Gastroesophageal sphincter (tissue), 4 donors: ENCODE data around the gene VGLL1. TPM values are rescaled to one million over a fixed set of nuclear protein-coding genes. Genes with fewer than 3 reads are reported as not detected.

Experiments
- ATAC-seq: fragments of 150-250 bp; one replicate; pipeline ENCODE4 v1.9.1; 2016; ENCODE audit warnings: mild to moderate bottlenecking, moderate library complexity
- H3K27ac ChIP-seq, 4 donors: fragments of 200-600 bp; sonication (generic) in 3 of 4; 1 replicate in 3 of 4; 2 replicates in 1 of 4; pipeline ENCODE4 v1.5.1; 2016 to 2019
- H3K27me3 ChIP-seq: fragments of 200-600 bp; sonication (generic); one replicate; pipeline ENCODE4 v1.5.1; 2019
- H3K36me3 ChIP-seq, 2 donors: fragments of 200-600 bp; sonication (generic); one replicate each; pipeline ENCODE4 v1.5.1; 2019; ENCODE audit warnings: control low read depth in 1 of 2
- H3K4me1 ChIP-seq, 3 donors: fragments of 200-600 bp; sonication (generic); 1 replicate in 2 of 3; 2 replicates in 1 of 3; pipeline ENCODE4 v1.5.1; 2016 to 2019; ENCODE audit warnings: control low read depth in 2 of 3
- H3K4me3 ChIP-seq, 2 donors: fragments of 200-600 bp; sonication (generic); one replicate each; pipeline ENCODE4 v1.5.1; 2019; ENCODE audit warnings: mild to moderate bottlenecking in 1 of 2, moderate library complexity in 1 of 2
- H3K9me3 ChIP-seq, 3 donors: fragments of 200-600 bp; sonication (generic); one replicate each; pipeline ENCODE4 v1.5.1; 2017 to 2019; ENCODE audit warnings: control low read depth in 2 of 3
- CTCF ChIP-seq, 4 experiments: fragments of 200-600 bp in 2 of 4; fragments of 450-650 bp in 2 of 4; sonication (generic) in 1 of 4; IDR thresholded peaks; one replicate each; pipeline ENCODE4 v1.5.1; 2017 to 2019; ENCODE audit warnings: antibody characterized with exemption in 4 of 4, mild to moderate bottlenecking in 2 of 4, moderate library complexity in 2 of 4
- EP300 ChIP-seq: sonication (generic); formaldehyde crosslinking; IDR thresholded peaks from one replicate; pipeline ENCODE4 v1.6.1; 2017; ENCODE audit warnings: antibody characterized with exemption, mild to moderate bottlenecking
- POLR2A ChIP-seq, 2 donors: fragments of 450-650 bp; IDR thresholded peaks; one replicate each; pipeline ENCODE4 v1.6.1; 2017; ENCODE audit warnings: antibody characterized with exemption in 2 of 2, mild to moderate bottlenecking in 2 of 2, moderate library complexity in 1 of 2
- POLR2AphosphoS5 ChIP-seq: sonication (generic); formaldehyde crosslinking; IDR thresholded peaks from one replicate; pipeline ENCODE4 v1.6.1; 2017; ENCODE audit warnings: antibody characterized with exemption
- WGBS, 2 donors: methylation state at CpG; one replicate each; pipeline ENCODE4 v1.1.5; 2018; ENCODE audit warnings: low coverage in 1 of 2; 5-methylcytosine and 5-hydroxymethylcytosine counted together
- total RNA-seq, 4 donors: library from RNA; depleted of rRNA; stranded (reverse); fragments of >200 nt; gene quantifications; one replicate each; pipeline ENCODE4 v1.1.0, GENCODE V29; 2016

VGLL1 gene
- total RNA-seq, 4 donors from 2014 or later, result 0.87 TPM; not detected in 3

- Histone ChIP-seq H3K9me3 (no peaks in the 10 kb centered on the region), H3K27me3 (peaks cover 4% of the 10 kb centered on the region), H3K27ac (no peak overlapping the region), H3K36me3 (no peaks in the 10 kb centered on the region), H3K4me3 (no peak overlapping the region), H3K4me1 (peaks cover 0 to 16% (median 0%) of the 10 kb centered on the region in 3 donors)
- no peak for TF ChIP-seq EP300
- ATAC-seq, result no peak
- WGBS, 2 donors, result 75 to 80% methylated on average over 1 of the region's 4 CpGs
Observed at GRCh38 chrX:136495043-136495442, 37.0 kb upstream of the VGLL1 start.

- peak overlapping the region; percentile 67 to 87 for H3K4me3 ChIP-seq
- H3K27me3 ChIP-seq, result no peaks in the 10 kb centered on the region
- no peak for ATAC-seq
- peaks cover 0 to 12% of the 10 kb centered on the region in 2 donors for H3K36me3 ChIP-seq
- H3K27ac ChIP-seq, result peak overlapping the region; percentile 93 to 98 (median 96)
- no peak for TF ChIP-seq POLR2AphosphoS5
- no peak for TF ChIP-seq CTCF (IDR thresholded peaks at IDR 0.05)
- peaks cover 0 to 16% (median 0%) of the 10 kb centered on the region in 3 donors for H3K4me1 ChIP-seq
- WGBS, 2 donors, result 20% methylated on average over 1 of the region's 13 CpGs; no CpG with 5 or more reads in 1 of the 2 donors
- no peaks in the 10 kb centered on the region for H3K9me3 ChIP-seq
Observed at GRCh38 chrX:136496186-136496763, 35.7 kb upstream of the VGLL1 start.

GRCh38 chrX:136496764-136497555, 35.1 kb upstream of the VGLL1 start:
- no CpG with 5 or more reads among the region's 111 CpGs for WGBS, 2 donors
- TF ChIP-seq POLR2AphosphoS5, result peak; percentile 21
- no peak for TF ChIP-seq EP300
- peak in 1 of 2 donors; percentile 27 for TF ChIP-seq POLR2A (IDR thresholded peaks at IDR 0.05)
- no peak for TF ChIP-seq CTCF (IDR thresholded peaks at IDR 0.05)
- peak overlapping the region; percentile 67 to 87 for H3K4me3 ChIP-seq
- H3K36me3 ChIP-seq, result peaks cover 0 to 19% of the 10 kb centered on the region in 2 donors
- peak; percentile 94 for ATAC-seq
- H3K4me1 ChIP-seq, result peaks cover 0 to 16% (median 0%) of the 10 kb centered on the region in 3 donors
- peak overlapping the region; percentile 93 to 98 (median 96) for H3K27ac ChIP-seq
- H3K27me3 ChIP-seq, result no peaks in the 10 kb centered on the region
- H3K9me3 ChIP-seq, result no peaks in the 10 kb centered on the region

GRCh38 chrX:136497556-136498052, 34.4 kb upstream of the VGLL1 start, which contains the start of gene HTATSF1:
Gene HTATSF1, plus strand, starts transcription at chrX:136497592. Its CDS starts 93 bp downstream, at chrX:136497685.
- Histone ChIP-seq H3K27me3 (no peaks in the 10 kb centered on the region), H3K27ac (peak within 1 kb of the TSS; percentile 93 to 98 (median 96)), H3K36me3 (peaks cover 0 to 24% of the 10 kb centered on the region in 2 donors), H3K4me3 (peak within 1 kb of the TSS; percentile 67 to 87), H3K4me1 (peaks cover 0 to 16% (median 0%) of the 10 kb centered on the region in 3 donors), H3K9me3 (no peaks in the 10 kb centered on the region)
- WGBS, 2 donors, result 0 to 37% methylated on average over 2 to 4 of the region's 35 CpGs
- TF ChIP-seq EP300 (no peak), CTCF (IDR thresholded peaks at IDR 0.05) (no peak), POLR2AphosphoS5 (peak; percentile 34)
- peak; percentile 4 for ATAC-seq

- Histone ChIP-seq H3K4me1 (no peaks in the 10 kb centered on the region), H3K9me3 (no peaks in the 10 kb centered on the region), H3K27ac (no peak overlapping the region), H3K27me3 (no peaks in the 10 kb centered on the region), H3K36me3 (no peaks in the 10 kb centered on the region), H3K4me3 (no peak overlapping the region)
- no peak for ATAC-seq
- no peak for TF ChIP-seq POLR2AphosphoS5
- TF ChIP-seq EP300, result no peak
- no peak for TF ChIP-seq POLR2A (IDR thresholded peaks at IDR 0.05)
- no peak for TF ChIP-seq CTCF (IDR thresholded peaks at IDR 0.05)
- 50 to 53% methylated on average over 1 to 5 of the region's 5 CpGs for WGBS, 2 donors
Observed at GRCh38 chrX:136519069-136519468, 12.9 kb upstream of the VGLL1 start.
